ENCODE measurements around the gene C6orf15. TPM values are rescaled to one million over a fixed set of nuclear protein-coding genes. Genes with fewer than 3 reads are reported as not detected.

Gene C6orf15
- total RNA-seq, 1 experiment from 2014 or later: not detected

GRCh38 chr6:31125162-31125561 lies 12.8 kb upstream of the C6orf15 start:
- ChIA-PET RAD21 (ENCODE audit: low non-redundant PET in 1 of 2, low total read pairs in 2 of 2, uncharacterized antibody in 2 of 2, unreplicated experiment in 2 of 2) (interaction anchor here in 1 of 2 experiments (0.6 to 1.0 kb wide), 2 partner anchors 11 to 22 kb away, joined by 3 to 5 read pairs; partner anchors contain the start of gene PSORS1C1), POLR2A (interaction anchor here (1.6 to 2.1 kb wide), 2 partner anchors 8 to 10 kb away, joined by 5 to 7 read pairs; partner anchors contain the start of gene PSORS1C1), CTCF (interaction anchor here (1.1 to 2.4 kb wide), 2 partner anchors 38 to 241 kb away, joined by 3 to 7 read pairs; no protein-coding TSS in a partner anchor)
- H3K9me3 ChIP-seq (ENCODE audit: control insufficient read depth in 1 of 2, insufficient read depth in 1 of 2, low read depth in 1 of 2, low read length in 2 of 2): no peaks in the 10 kb centered on the region
- DNase-seq (ENCODE audit: low read depth, low spot score) (no peak), ATAC-seq (peak; percentile 51)
- no peaks in the 10 kb centered on the region for H3K36me3 ChIP-seq (ENCODE audit: control insufficient read depth in 1 of 2, insufficient read depth in 2 of 2, low read length in 2 of 2)
- peaks cover 41 to 61% of the 10 kb centered on the region in 2 experiments for H3K4me1 ChIP-seq (ENCODE audit: control insufficient read depth in 1 of 2, insufficient read depth in 2 of 2, low read length in 2 of 2)
- peak overlapping the region in 1 of 2 experiments; percentile 23; a peak in 1 of 4 replicates for H3K4me3 ChIP-seq (replicated peaks in 1 of 2; ENCODE audit: low read depth in 1 of 2, low read length in 2 of 2)
- intact Hi-C loops (cut with micrococcal nuclease): no loop called here
- H3K4me2 ChIP-seq (ENCODE audit: low read length): peak overlapping the region; percentile 70
- TF ChIP-seq EGR1 (IDR thresholded peaks at IDR 0.05; ENCODE audit: low read depth) (peak; percentile 79), JUND (IDR thresholded peaks at IDR 0.05) (peak; percentile 51; the same call in 1 of the 2 replicates), CBX3 (IDR thresholded peaks at IDR 0.05; ENCODE audit: low read depth) (0 out of 2 replicates have a peak, but pooled peaks have one; percentile 26), CTCF (IDR thresholded peaks at IDR 0.05 in 2 of 3, conservative IDR thresholded peaks at IDR 0.05 in 1 of 3; ENCODE audit: borderline replicate concordance in 1 of 3, insufficient read depth in 1 of 3, low read depth in 2 of 3, low read length in 2 of 3) (no peak), FOSL1 (IDR thresholded peaks at IDR 0.05; ENCODE audit: low read depth) (0 out of 2 replicates have a peak, but pooled peaks have one; percentile 22), ATF3 (IDR thresholded peaks at IDR 0.05) (no peak), SIN3A (IDR thresholded peaks at IDR 0.05; ENCODE audit: low read depth) (no peak), POLR2AphosphoS5 (IDR thresholded peaks at IDR 0.05; ENCODE audit: low read depth, low read length) (peak; percentile 30; the same call in 1 of the 2 replicates)
- peak overlapping the region; percentile 18; the same call in 1 of the 2 replicates for H3K27ac ChIP-seq (ENCODE audit: low read depth, low read length)
- no peaks in the 10 kb centered on the region for H3K9me2 ChIP-seq (ENCODE audit: insufficient read depth)
- H3K9ac ChIP-seq (ENCODE audit: low read length): peak overlapping the region; percentile 40
- BruUV-seq (replicated peaks): no TSS peak
- no peaks in the 10 kb centered on the region for H4K20me1 ChIP-seq (ENCODE audit: insufficient read depth)
- no peaks in the 10 kb centered on the region for H3K27me3 ChIP-seq (ENCODE audit: insufficient read depth, low read length)
- H3K79me2 ChIP-seq (ENCODE audit: insufficient read depth, low read length): no peaks in the 10 kb centered on the region
- H2AFZ ChIP-seq (ENCODE audit: low read depth, low read length, poor library complexity, severe bottlenecking): no peak overlapping the region
